Neural progenitor cell (in vitro differentiated cells): ENCODE measurements around the gene SLC35F3.

ENCODE experiments used
- CTCF ChIP-seq: fragments of 200-600 bp; sonication (generic); IDR thresholded peaks from 2 replicates; pipeline ENCODE4 v1.5.1; 2017; ENCODE audit warnings: antibody characterized with exemption, mild to moderate bottlenecking
- EZH2 ChIP-seq: fragments of 200-600 bp; sonication (generic); IDR thresholded peaks from 2 replicates; pipeline ENCODE4 v1.6.1; 2017; ENCODE audit warnings: antibody characterized with exemption, mild to moderate bottlenecking, moderate library complexity
- EZH2phosphoT487 ChIP-seq: fragments of 200-600 bp; sonication (generic); IDR thresholded peaks from 2 replicates; pipeline ENCODE4 v1.6.1; 2017; ENCODE audit warnings: antibody characterized with exemption

GRCh38 chr1:233962878-233963277, 58.4 kb downstream of the SLC35F3 start:
- TF ChIP-seq CTCF (no peak), EZH2phosphoT487 (no peak), EZH2 (no peak)
